Astrocyte of the cerebellum (primary cell): Measurements from ENCODE around the gene PIK3R1.
A peak's percentile ranks its signal among the peaks of the same experiment; 100 is the strongest.

Experiments used
- DNase-seq: peaks from one replicate; pipeline ENCODE4 v3.0.0-alpha.2; 2011; ENCODE audit warnings: low read depth
- H3K4me3 ChIP-seq: 2 replicates; pipeline ENCODE4 v1.5.1; 2011; ENCODE audit warnings: mild to moderate bottlenecking, low read depth, low read length, moderate library complexity
- in situ Hi-C: cut with HindIII; loops from 2 replicates; pipeline ENCODE4 v1.10.0; 2017; ENCODE audit warnings: low sequenced_read_pairs
- TF ChIP-seq, protein P1 (sequence below): IDR thresholded peaks from 2 replicates; pipeline ENCODE4 v1.5.1; 2012; ENCODE audit warnings: low read length, low read depth, moderate library complexity, mild to moderate bottlenecking; ENCODE audit errors: missing control alignments

The PIK3R1 gene

DNA sequence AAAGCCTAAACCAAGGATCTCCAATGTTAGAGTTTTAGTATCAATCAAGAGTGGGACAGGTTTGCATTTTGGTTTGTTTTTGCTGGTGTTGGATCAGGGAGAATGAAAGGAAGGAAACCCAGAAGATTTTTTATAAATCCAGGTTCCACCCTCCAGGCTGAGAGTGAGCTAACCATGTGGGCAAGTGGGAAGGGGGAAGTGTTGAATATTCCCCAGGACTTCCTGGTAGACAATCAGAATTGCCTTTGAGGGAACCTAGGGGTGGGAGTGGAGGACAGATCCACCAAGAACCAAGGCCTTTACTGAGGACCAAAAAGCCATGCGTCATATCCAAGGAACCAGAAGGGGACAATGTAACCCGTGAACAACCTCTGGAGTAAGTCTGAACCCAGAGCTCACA lies 33.5 kb upstream of the PIK3R1 start:
- no peak overlapping the region for H3K4me3 ChIP-seq
- no peak for DNase-seq
- in situ Hi-C loops = no loop called here
- TF ChIP-seq, protein P1, sequence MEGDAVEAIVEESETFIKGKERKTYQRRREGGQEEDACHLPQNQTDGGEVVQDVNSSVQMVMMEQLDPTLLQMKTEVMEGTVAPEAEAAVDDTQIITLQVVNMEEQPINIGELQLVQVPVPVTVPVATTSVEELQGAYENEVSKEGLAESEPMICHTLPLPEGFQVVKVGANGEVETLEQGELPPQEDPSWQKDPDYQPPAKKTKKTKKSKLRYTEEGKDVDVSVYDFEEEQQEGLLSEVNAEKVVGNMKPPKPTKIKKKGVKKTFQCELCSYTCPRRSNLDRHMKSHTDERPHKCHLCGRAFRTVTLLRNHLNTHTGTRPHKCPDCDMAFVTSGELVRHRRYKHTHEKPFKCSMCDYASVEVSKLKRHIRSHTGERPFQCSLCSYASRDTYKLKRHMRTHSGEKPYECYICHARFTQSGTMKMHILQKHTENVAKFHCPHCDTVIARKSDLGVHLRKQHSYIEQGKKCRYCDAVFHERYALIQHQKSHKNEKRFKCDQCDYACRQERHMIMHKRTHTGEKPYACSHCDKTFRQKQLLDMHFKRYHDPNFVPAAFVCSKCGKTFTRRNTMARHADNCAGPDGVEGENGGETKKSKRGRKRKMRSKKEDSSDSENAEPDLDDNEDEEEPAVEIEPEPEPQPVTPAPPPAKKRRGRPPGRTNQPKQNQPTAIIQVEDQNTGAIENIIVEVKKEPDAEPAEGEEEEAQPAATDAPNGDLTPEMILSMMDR = no peak

DNA sequence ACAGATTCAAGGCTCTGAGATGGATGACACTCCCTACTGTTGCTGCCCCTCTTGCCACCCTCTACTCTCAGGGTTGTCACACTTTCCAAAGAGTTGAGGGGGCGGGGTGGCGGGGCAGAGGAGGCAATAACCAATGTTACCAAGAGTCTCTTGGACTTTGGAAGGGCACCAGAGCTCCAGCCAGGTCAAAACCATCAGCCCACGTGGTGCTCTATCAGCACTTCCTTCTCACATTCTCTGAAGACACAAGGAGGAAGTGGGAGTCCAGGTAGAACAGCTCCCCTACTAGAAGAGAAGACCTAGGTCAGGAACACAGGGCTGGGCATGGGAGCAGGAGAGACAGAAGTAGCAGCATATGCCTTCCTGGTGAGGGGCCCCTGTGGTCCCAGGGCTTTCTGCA lies 33.0 kb upstream of the PIK3R1 start:
- in situ Hi-C loops = no loop called here
- no peak for DNase-seq
- no peak overlapping the region for H3K4me3 ChIP-seq

DNA sequence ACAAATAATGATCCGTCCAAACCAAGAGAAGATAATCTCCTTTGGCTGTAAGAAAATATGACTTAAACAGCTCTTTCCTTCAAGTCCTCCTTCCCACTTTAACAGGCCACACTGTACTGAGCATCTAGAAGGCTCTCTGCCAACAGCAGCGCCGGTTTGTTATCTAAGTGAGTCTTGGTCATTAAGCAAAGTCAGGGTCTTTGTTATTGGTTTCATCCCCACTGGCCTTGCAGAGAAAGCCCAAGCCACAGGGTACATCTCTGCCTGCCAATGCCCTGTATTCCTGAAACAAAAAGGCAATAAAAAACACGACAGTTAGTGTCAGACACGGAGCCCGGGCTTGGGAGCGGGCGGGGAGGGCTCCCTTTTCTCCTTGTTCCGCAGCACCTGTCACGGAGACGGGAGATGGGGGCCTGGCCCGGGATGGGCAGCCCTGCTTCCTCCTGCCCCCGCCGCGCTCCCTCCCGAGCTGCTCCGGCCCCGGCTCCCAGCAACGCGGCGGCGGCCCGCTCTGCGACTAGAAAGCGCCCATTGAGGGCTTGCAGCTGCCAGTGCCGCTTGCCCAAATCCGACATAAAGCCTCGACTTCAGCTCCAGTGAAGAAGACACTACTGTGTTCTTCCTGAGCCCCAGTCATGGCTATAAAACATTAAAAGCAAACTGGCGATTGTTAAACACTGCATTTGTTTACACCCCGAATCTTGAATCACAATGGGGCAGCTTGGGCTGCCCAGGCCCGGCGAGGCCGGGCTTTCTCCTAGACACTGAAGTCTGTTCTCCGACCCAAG lies 28.1 kb upstream of the PIK3R1 start:
- peak overlapping the region; percentile 9 for H3K4me3 ChIP-seq
- DNase-seq = peak; percentile 19
- in situ Hi-C loops = no loop called here
- TF ChIP-seq, protein P1 = no peak

More for the DNA sequence above, 33.0 kb upstream of the PIK3R1 start:
- TF ChIP-seq, protein P1 = no peak

DNA sequence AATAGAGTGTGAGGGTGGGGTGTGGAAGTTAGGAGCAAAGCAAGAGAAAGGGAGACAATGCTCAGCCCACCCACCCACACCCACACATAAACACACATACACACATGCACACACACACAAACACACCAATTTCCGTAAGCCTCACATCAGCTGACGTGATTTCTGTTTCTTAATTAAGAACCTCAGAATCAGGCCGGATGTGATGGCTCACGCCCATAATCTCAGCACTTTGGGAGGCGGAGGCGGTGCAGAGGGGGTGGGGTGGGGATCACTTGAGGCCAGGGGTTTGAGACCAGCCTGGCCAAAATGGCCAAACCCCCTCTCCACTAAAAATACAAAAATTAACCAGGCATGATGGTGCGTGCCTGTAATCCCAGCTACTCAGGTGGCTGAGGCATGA lies 26.4 kb upstream of the PIK3R1 start:
- H3K4me3 ChIP-seq = no peak overlapping the region
- TF ChIP-seq, protein P1 = no peak
- in situ Hi-C loops = no loop called here
- no peak for DNase-seq

DNA sequence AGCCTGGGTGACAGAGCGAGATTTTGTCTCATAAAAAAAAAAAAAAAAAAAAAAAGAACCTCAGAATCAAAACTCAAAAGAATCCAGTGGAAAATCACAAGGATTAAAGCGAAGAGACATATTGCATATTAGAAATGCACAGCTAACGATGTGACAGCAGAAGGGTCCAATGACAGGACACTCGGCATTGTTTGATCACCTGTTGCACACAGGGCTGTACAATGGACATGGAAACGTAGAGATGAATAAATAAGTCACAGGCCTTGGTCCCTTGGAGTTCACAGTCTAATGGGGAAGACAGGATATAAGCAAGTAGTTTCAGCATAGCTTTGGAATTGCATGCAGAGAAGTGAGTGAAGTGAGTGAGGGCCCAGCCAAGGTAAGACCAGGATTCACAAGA lies 25.9 kb upstream of the PIK3R1 start:
- in situ Hi-C loops = no loop called here
- no peak overlapping the region for H3K4me3 ChIP-seq
- no peak for DNase-seq
- TF ChIP-seq, protein P1 = no peak

DNA sequence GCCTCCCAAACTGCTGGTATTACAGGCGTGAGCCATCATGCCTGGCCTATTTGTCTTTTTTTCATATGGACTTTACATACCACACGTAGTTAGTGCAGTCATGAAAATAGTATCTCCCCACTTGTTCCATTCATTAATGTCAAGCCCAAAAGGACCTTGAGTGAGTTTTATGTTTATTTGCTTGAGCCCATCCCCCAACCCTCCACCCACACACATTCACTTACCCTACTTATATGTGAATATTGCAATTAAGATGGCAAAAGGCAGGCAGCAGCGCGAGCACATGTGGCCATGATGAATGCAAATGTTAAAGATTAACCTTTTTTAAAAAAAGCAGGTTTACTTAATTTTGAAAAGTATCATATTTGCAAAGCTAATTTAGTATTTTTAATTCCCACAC lies 24.9 kb upstream of the PIK3R1 start:
- TF ChIP-seq, protein P1 = no peak
- H3K4me3 ChIP-seq = no peak overlapping the region
- no peak for DNase-seq
- in situ Hi-C loops = no loop called here
